GM21423 (cell line): ENCODE results near the gene RHOT2.
"Not testable (repeated sequence)": the region's sequence is repeated elsewhere in the genome, so short reads cannot be mapped to it uniquely, and the experiment has no call there.

Experiments used
- ATAC-seq: cut with Tn5 transposase; IDR thresholded peaks from one replicate; pipeline ENCODE4 v1.9.1; 2021; ENCODE audit warnings: mild to moderate bottlenecking, moderate library complexity; ENCODE audit not compliant: unreplicated experiment

The RHOT2 gene

GRCh38 chr16:712740-713250 is 44.9 kb downstream of the RHOT2 start:
- not testable (repeated sequence) for ATAC-seq

- ATAC-seq, result no peak
Measured at GRCh38 chr16:714079-714478, 46.1 kb downstream of the RHOT2 start.

DNA sequence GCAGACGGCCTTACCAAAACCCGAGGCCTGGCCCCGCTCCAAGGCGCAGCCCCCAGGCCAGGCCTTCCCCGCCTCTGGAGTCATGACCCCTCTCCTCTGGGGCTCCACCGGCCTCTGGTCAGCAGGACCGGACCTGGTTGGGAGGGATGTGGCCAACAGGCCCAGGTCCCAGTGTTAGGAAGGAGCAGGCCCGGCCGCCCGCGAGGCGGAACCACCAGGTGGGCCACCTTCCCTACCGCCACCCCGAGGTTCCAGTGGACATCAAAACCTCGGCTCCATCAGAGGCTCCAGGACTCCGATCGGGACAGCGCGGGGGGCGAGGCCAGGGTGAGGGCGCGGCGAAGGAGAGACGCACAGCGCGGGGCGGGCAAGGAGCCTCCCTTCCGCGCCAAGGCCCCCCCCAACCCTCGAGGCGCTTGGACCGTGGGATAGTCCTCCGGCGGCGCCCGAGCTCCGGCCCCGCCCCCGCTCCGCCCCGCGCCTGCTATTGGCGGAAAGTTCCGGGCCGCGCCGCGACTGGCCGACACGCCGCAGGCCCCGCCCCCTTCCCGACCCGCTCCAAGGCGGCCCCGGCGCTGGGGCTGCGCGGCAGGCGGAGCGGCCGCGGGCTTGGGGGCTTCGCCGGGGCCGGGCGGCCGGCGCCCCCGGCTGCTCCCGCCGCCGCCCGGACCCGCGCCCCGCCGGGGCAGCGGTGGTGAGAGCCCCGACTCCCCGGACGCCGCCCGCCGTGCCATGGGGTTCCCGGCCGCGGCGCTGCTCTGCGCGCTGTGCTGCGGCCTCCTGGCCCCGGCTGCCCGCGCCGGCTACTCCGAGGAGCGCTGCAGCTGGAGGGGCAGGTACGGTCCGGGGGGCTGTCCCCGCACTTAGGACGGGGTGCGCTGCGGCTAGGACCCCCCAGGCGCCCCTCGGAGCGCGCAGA is 46.9 kb downstream of the RHOT2 start, which contains the start of gene METRN:
METRN (plus strand) TSS at position 561 of the 919 bp plus-strand sequence; CDS start at position 733, 172 bp downstream.
- ATAC-seq, result peak; percentile 70

DNA sequence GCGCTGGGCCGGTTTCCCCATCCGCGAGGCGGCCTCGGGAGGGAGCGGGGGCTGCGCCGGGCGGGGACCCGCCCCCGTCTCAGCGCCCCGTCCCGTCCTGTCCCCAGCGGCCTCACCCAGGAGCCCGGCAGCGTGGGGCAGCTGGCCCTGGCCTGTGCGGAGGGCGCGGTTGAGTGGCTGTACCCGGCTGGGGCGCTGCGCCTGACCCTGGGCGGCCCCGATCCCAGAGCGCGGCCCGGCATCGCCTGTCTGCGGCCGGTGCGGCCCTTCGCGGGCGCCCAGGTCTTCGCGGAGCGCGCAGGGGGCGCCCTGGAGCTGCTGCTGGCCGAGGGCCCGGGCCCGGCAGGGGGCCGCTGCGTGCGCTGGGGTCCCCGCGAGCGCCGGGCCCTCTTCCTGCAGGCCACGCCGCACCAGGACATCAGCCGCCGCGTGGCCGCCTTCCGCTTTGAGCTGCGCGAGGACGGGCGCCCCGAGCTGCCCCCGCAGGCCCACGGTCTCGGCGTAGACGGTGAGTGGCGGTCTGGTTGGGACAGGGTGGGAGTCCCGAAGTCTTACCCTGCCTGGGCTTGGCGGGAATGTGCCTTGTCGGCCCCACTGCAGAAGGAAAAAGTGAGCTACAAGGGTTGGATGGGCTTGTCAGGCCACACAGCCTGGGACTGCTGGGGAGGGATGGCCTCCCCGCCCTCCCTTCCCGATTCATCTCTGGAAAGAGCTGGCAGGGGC is 47.7 kb downstream of the RHOT2 start:
- no peak for ATAC-seq

DNA sequence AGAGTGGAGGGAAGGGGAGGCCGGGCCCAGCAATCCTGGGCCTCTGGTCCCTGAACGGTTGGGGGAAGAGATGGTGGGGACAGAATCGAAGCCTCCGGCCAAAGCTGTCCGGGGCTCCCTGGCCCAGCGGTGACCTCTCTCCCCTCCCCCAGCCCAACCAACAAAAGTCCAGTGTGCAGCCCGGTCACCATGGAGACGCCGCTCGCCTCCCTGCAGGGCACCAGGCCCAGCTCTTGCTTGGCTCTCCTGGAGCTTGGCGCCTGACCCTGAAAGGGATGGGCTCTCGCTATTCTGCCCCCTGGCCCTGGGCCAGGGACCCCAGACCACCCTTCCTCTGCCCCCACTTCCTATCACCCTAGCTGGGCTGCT is 48.3 kb downstream of the RHOT2 start:
- ATAC-seq, result no peak

GRCh38 chr16:716768-717325 is 48.9 kb downstream of the RHOT2 start:
- ATAC-seq, result no peak

GRCh38 chr16:717450-718245 is 49.7 kb downstream of the RHOT2 start:
- no peak for ATAC-seq

DNA sequence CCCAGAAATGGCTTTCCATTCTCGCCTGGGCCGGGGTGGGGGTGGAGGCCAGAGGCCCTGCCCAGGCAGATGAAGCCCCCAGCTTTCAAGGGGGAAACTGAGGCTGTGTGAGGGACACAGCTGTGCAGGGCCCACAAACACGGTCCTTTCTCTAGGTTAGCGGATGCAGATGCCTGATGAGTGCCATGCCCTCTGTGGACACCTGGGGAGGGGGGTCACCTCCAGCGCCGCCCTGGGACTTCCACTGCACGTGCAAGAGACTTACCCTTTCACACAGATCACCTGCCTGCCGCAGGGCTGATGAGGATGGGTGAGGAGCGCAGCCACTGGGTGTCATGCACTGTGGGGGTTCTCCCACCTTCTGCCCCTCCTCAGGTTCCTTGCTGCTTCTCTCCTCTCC is 50.5 kb downstream of the RHOT2 start:
- ATAC-seq, result no peak

DNA sequence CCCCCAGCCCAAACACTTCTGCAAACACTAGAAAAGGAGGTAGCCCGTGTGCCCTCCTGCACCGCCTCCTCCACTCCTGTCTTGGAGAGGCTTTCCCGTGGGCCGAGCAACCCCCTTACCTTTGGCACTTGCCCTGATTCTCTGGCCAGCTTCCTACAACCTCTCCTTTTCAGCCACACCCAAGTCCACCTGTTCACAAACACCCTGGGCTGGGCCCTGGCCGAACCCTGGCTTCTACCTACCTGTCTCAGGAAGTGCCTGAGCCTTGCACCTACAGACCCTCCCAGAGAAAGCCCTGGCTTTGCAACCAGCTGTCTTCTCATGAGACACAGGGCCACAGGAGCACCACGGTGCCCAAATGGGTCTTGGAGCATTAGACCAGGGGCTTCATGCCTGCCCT is 51.0 kb downstream of the RHOT2 start:
- ATAC-seq, result no peak

DNA sequence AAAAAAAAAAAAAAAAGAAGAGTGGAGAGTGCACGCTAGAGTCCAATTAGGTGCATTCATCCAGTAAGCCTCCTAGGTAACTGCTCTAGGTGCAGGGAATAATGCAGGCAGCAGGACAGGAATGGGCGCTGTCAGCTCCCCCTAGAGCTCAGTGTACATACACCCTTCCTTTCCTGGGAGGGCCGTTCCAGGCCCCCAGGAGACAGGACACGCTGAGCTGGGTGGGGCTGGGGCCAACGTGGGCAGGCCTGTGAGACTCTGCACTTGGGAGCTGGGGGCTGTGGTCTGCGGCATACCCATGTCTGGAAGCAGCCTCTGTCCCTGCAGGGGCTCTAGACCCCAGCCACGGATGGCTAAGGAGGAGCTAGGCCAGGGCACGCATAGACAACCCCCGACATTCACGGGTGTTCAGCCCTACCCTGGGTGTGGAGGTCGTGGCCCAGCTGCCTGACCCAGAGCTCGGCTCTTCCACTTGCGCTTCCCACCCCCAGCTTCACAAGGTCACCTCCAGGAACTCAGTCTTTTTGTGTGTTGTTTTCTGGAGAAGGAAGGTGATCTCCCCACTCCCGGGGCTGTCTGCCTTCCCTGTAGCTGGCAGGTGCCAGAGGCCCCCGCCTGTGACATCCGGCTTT is 52.0 kb downstream of the RHOT2 start:
- no peak for ATAC-seq

GRCh38 chr16:720447-720989 is 52.6 kb downstream of the RHOT2 start:
- ATAC-seq, result peak; percentile 10

DNA sequence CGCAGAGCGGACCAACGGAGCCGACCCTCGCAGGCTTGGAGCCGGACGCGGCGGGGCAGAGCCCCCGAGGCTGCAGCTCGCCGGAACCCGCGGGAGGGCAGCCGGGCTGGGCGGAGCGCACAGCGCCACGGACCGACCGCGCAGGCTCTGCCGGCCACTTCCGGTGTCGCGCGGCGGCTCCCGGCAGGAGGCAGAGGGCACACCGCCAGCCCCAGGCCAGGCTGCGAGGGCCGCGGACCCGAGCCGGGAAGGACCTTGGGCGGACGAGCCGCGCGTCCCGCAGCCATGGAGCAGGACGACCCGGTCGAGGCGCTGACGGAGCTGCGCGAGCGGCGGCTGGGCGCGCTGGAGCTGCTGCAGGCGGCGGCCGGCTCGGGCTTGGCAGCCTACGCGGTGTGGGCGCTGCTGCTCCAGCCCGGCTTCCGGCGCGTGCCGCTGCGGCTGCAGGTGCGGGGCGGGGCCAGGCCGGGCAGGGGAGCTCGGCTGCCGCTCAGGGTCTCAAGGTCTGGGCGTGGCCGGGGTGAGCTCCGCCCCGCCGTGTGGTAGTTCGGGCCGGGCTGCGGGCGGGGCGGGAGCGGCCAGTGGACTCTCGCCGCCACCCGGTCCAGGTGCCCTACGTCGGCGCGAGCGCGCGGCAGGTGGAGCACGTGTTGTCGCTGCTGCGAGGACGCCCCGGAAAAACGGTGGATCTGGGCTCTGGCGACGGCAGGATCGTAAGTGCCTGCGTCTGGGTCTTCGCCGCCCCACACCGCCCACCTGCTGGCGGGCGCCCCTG is 53.2 kb downstream of the RHOT2 start, which contains the start of gene ANTKMT:
ANTKMT (plus strand) TSS at position 157 of the 775 bp plus-strand sequence; CDS start at position 286, 129 bp downstream.
- ATAC-seq, result peak; percentile 67

GRCh38 chr16:721765-722540 is 54.0 kb downstream of the RHOT2 start:
- ATAC-seq, result no peak

DNA sequence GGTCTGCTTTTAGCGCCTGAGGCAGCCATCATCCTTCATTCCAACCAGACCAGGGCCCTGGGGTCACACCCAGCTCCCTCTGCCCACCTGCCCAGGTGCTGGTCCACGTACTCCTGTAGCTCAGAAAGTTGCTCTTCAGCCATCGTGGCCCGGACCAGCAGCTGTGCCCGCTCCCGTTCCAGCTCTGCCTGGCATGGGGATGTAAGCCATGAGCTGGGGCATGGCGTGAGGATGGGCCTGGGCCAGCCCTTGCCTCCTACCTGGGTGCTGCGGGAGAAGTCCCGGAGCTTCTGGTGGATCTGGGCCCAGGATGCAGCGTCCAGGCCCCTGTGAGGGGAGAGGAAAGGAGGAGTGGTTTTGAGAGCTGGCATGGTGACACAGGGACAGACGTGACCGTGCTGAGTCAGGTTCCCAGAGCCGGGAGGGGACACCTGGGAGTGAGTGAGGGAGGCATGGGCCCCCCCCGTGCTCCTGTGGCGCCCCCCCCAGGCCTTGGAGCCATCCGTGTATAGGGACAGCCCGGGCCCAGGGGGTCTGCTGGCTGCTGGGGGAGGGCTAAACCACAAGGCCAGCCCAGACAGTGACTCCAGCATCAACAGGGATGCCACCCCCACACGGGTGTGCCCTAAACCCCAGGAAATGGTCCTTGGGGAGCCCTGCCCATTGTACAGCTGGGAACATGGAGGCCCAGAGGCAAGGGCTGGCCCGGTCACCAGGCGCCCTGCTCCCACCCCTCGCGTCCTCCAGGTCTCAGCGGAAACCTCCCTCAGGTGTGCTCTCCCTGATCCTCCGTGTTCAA is 55.1 kb downstream of the RHOT2 start:
- no peak for ATAC-seq

DNA sequence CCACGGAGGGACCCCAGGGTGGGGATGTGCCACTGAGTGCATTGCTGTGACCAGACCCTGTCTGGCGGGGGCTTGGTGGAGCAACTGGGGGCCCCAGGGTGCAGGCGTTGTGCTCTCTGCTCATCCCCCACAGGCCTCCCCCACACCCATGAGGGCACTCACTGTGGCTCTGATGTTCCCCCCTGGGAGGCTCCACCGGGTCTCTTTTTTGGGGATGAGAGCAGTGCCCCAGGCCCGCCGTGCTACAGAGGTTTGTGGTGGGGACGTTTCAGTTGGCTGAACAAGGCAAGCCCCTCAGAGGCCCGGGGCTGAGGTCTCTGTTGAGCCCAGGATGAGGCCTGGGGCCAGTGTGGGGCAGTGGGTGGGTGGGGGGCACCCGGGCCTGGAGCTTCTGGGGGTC is 55.8 kb downstream of the RHOT2 start:
- ATAC-seq, result no peak
